WTC11 (cell line): ENCODE measurements around the gene MLN.

Experiments used
- ATF3 ChIP-seq: sonication (generic); formaldehyde crosslinking; conservative IDR thresholded peaks from 2 replicates; pipeline ENCODE4 v1.8.1; 2022; ENCODE audit warnings: mild to moderate bottlenecking, missing genetic modification reagents
- CBFB ChIP-seq: sonication (generic); formaldehyde crosslinking; IDR thresholded peaks from 2 replicates; pipeline ENCODE4 v1.8.1; 2022; ENCODE audit warnings: mild to moderate bottlenecking, low read depth, missing genetic modification reagents
- CTCF ChIP-seq: fragments of 200-600 bp; IDR thresholded peaks from 2 replicates; pipeline ENCODE4 v1.8.0; 2022; ENCODE audit warnings: antibody characterized with exemption
- E2F5 ChIP-seq: sonication (generic); formaldehyde crosslinking; IDR thresholded peaks from 2 replicates; pipeline ENCODE4 v1.8.1; 2022; ENCODE audit warnings: mild to moderate bottlenecking, moderate library complexity, missing genetic modification reagents
- ELF4 ChIP-seq: sonication (generic); formaldehyde crosslinking; IDR thresholded peaks from 2 replicates; pipeline ENCODE4 v1.8.1; 2022; ENCODE audit warnings: low read depth, mild to moderate bottlenecking, moderate library complexity, missing genetic modification reagents
- GABPB1 ChIP-seq: sonication (generic); formaldehyde crosslinking; IDR thresholded peaks from 2 replicates; pipeline ENCODE4 v1.8.1; 2023; ENCODE audit warnings: mild to moderate bottlenecking, missing genetic modification reagents
- JAZF1 ChIP-seq: fragments of 250-450 bp; sonication (Bioruptor Pico); IDR thresholded peaks from 2 replicates; pipeline ENCODE4 v1.9.0; 2021; ENCODE audit warnings: moderate library complexity, mild to moderate bottlenecking, inconsistent platforms
- JUN ChIP-seq: sonication (generic); formaldehyde crosslinking; IDR thresholded peaks from 2 replicates; pipeline ENCODE4 v1.8.0; 2023; ENCODE audit warnings: mild to moderate bottlenecking, missing genetic modification reagents
- MAX ChIP-seq: sonication (generic); formaldehyde crosslinking; IDR thresholded peaks from 2 replicates; pipeline ENCODE4 v1.8.0; 2022; ENCODE audit warnings: mild to moderate bottlenecking, missing genetic modification reagents
- NR2C2 ChIP-seq: sonication (generic); formaldehyde crosslinking; IDR thresholded peaks from 2 replicates; pipeline ENCODE4 v1.8.0; 2022; ENCODE audit warnings: mild to moderate bottlenecking, missing genetic modification reagents
- USF2 ChIP-seq: sonication (generic); formaldehyde crosslinking; IDR thresholded peaks from 2 replicates; pipeline ENCODE4 v1.8.1; 2023; ENCODE audit warnings: mild to moderate bottlenecking, missing genetic modification reagents, moderate library complexity
- ZNF232 ChIP-seq: sonication (generic); formaldehyde crosslinking; IDR thresholded peaks from 2 replicates; pipeline ENCODE4 v1.8.0; 2022; ENCODE audit warnings: mild to moderate bottlenecking, missing genetic modification reagents

GRCh38 chr6:33843131-33844121 lies 39.6 kb upstream of the MLN start:
- TF ChIP-seq CTCF, result no peak
- no peak for TF ChIP-seq USF2 (CRISPR knock-in tag)
- no peak for TF ChIP-seq ELF4 (CRISPR knock-in tag)
- TF ChIP-seq MAX (CRISPR knock-in tag), result no peak
- no peak for TF ChIP-seq JAZF1 (CRISPR knock-in tag)
- TF ChIP-seq E2F5, result no peak
- no peak for TF ChIP-seq GABPB1
- TF ChIP-seq ATF3 (CRISPR knock-in tag), result no peak
- no peak for TF ChIP-seq ZNF232 (CRISPR knock-in tag)
- TF ChIP-seq NR2C2, result no peak
- TF ChIP-seq JUN (CRISPR knock-in tag), result no peak
- TF ChIP-seq CBFB, result no peak
